ENCODE measurements around the gene COL23A1.

Gene COL23A1

DNA sequence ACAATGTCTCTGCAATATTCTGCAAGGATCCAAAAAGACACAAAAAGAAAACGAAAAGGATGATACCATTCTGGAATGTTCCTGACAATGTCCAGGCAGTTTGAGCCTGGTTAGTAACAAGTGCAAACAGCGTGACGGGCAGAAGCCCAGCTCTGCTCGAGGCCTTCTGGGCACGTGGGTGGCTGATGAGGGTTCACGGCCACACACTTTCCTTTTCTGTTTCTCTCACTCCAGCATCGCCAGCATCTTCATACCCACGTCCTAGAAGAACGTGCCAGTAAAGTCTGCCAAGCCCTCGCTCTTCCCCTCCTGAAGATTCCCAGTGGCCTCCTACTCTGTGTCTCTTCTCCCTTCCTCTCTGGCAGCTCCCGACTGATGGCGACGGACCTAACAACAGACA, 36.7 kb downstream of the COL23A1 start:
- DNase-seq, result no peak

GRCh38 chr5:178551468-178551867, 38.7 kb downstream of the COL23A1 start:
- no peak for DNase-seq

GRCh38 chr5:178551059-178551458, 39.1 kb downstream of the COL23A1 start:
- DNase-seq, result no peak

DNA sequence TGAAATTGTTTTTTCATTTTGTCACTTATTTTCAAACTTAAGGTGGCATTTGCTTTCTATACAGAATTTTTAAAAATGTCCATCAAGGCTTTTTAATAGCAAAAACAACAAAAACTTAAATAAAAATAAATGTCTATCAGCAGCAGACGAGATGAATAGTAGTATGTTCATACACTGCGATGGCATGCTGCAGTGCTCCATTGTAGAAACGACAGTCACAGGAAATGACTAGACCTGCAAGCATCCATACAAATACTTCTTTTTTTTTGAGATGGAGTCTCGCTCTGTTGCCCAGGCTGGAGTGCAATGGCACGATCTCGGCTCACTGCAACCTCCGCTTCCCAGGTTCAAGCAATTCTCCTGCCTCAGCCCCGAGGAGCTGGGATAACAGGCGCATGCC, 41.4 kb downstream of the COL23A1 start:
- no peak for DNase-seq

DNA sequence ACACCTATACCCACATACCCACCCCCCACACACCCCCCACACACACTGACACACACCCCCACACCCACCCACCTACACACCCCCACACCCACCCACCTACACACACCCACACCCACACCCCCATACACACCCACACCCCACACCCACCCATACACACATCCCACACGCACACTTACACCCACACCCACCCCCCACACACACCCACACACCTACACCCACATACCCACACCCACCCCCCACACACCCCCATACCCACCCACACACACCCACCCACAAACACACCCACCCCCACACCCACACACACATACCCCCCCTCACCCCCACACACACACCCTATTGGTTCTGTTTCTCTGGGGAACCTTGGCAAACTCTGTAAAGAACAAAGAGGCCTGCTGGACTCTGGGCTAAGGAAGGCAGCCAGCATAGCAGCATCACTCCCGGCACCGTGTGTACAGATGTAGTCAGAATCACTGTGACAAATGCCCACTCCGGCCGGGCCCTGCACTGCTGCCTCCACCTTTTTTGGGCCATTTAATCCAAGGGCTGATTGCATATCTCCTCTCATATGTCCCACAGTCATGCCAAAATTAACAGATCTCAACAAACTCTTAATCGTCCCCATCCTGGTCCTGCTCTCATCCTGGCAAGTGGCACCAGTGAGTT, 42.3 kb downstream of the COL23A1 start:
- DNase-seq, result no peak

- no peak for DNase-seq
Observed at GRCh38 chr5:178547052-178547666, 43.0 kb downstream of the COL23A1 start.

DNA sequence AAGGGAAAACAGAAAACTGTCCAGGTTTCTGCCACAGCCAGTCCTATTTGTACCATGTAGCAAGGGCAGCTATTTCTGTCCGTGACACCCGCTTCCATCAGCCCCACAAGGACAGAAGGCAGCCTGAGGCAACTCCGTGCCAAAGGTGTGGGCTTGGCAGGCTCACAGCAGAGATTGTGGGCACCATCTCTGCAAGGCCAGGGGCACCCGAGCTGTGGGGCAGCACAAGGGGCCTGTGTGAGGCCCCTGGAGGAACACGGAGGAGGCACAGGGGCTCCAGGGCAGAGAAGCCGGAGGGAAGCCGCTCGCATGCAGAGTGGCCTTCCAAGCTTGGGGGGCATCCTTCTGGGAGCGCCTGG, 43.5 kb downstream of the COL23A1 start:
- no peak for DNase-seq

DNA sequence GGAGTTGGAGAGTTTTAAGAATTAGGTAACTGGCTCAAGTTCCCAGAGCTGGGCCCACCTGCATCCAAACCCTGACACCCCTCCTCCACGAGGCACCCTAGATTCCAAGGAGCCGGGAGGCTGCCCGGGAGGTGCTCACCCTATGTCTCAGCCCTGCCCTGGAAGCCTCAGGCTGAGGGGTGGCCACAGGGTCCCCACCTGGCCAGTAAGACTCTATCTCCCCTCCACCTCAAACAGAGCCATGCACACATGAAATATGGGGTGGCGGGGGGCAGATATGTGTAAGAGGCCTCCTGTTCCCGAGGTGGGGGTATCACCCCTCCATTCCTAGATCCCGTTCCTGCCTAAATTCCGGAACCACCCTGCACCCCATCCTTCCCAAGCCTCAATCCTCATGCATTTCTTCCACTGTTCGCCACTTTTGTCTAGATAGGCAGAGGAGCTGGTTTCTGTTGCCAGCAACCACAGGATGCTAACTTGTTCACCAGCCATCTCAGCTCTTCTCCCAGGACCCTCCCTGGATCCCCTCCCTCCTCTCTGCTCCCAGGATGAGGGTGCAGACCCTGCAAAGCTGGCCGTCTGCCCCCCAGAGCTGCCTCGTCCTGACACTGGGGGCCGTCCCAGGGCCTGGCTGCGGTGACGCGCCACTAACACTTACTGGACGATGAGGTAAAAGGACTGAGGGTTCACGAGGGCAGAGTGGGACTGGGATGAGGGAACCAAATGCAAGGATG, 44.1 kb downstream of the COL23A1 start:
- DNase-seq, result no peak

DNA sequence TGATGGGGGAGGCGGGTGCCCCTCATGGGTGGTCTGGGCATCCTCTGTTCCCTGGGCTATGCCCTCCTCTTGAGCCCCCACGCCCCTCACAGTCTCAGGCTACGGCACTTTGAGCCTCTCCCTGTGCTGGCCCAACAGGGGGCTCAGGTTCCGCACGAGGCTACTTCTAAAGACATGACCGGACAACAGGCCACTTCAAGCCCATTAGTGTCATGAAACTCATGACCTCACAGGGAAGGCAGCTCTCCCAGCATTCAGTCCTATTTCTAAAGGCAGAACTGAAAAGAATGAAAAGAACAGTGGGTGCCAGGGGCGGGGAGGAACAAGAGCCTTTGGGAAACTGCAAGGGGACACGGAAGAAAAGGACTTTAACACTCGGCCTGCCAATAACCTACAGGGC, 45.0 kb downstream of the COL23A1 start:
- no peak for DNase-seq

DNA sequence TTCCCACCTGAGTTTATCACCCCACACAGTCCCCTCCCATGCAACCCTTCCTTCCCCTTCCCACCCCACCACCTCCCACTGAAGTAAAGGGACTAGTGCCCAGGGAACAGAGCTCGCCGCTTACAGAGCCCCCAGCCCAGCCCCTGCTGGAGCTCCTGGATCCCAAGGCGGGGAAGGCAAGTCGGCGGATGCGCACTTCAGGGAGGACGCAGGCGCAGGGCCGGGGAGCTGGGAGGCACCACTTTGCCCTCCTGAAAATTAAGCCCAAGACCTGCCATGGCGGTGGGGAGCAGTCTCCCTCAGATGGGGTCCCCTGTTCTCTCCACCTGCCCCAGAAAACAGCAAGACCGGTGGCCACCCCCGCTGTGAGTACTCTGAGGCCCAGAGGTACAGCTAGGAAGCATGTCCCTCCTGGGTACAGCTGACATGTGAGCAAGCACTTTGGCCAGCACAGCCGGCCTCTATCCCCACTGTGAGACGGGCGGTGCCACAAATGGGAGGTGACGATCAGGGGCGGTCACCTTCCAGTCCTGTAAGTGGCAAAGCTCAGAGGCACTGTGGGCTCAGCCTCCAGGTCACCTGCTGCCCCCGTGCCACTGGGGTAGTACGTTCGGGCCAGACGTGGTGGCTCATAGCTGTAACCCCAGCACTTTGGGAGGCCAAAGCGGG, 45.9 kb downstream of the COL23A1 start:
- DNase-seq, result no peak

DNA sequence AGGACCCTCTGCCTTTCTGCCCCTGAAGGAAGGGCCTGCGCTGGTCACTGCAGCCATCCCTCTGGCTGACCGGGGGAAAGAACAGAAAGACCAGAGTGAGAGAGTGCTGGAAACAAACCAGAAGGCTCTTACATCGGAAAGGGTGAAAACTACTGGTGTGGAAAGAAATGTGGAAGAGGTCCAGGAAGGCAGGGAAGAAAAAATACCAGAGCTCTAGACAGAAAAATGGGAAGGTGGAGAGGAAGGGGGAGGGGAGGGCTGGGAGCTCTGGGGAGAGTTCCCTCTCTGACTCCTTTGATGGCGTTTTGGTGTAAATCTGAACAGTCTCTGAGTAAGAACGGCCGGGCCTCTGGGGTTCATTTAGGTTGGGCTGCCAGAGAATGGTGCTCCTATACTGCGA, 47.7 kb downstream of the COL23A1 start:
- DNase-seq, result no peak

DNA sequence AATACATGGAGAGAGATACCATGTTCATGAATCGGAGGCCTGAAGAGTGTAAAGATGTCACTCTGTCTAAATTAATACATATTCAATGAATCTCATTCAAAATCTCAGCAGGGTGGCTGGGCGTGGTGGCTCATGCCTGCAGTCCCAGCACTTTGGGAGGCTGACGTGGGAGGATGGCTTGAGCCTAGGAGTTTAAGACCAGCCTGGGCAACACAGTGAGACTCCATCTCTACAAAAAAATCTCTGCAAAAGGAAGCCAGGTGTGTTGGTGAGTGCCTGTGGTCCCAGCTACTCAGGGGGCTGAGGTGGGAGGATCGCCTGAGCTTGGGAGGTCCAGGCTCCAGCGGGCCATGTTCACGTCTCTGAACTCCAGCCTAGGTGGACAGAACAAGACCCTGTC, 49.7 kb downstream of the COL23A1 start:
- no peak for DNase-seq

DNA sequence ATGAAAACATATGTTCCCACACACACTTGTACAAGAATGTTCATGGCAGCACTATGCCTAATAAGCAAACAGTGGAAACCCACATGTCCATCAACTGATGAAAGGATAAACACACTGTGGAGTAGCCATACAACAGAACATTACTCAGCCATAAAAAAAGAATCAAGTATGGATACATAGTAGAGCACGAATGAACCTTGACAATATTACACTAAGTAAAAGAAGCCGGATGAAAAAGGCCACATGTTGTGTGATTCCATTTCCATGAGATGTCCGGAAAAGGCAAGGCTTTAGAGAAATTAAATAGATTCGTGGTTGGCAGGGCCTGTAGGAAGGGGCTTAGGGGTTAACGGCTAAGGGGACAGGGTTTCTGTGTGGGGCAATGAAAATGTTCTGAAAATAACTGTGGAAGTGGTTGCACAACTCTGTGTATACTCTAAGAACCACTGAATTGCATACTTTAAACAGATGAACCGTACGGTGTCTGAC, 51.4 kb downstream of the COL23A1 start:
- DNase-seq, result no peak

- no peak for DNase-seq
Observed at GRCh38 chr5:178537467-178538371, 52.5 kb downstream of the COL23A1 start.

GRCh38 chr5:178536541-178537466, 53.4 kb downstream of the COL23A1 start:
- no peak for DNase-seq

GRCh38 chr5:178535299-178536175, 54.7 kb downstream of the COL23A1 start:
- no peak for DNase-seq

DNA sequence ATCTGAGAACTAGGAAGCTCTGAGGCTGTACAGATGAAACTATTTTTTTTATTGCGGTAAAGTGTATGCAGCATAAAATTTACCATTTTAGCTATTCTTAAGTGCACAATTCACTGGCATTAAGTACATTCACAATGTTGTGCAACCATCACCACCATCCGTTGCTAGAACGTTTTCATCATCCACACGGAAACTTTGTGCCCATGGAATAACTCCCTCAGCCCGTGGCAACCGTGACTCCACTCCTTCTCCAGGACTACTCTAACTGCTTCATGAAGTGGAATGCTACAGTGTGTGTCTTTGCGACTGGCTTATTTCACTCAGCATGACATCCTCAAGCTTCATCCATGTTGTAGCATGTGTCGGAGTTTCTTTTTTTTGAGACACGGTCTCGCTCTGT, 57.1 kb downstream of the COL23A1 start:
- DNase-seq, result no peak

DNA sequence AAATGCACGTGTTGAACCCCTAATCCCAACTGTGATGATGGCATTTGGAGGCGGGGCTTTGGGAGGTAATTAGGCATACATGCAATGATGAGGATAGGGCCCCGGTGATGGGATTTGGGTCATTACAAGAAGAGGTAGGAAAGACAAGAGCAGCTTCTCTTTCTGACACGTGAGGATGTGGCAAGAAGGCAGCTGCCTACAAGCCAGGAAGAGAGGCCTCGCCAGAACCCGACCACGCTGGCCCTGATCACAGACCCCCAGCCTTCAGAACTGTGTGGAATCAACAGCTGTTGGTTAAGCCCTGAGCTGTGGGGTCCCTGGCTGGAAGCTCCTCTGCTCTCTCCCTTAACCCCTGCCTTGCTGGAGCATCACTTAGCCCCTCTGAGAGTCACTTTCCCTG, 57.5 kb downstream of the COL23A1 start:
- DNase-seq, result no peak

DNA sequence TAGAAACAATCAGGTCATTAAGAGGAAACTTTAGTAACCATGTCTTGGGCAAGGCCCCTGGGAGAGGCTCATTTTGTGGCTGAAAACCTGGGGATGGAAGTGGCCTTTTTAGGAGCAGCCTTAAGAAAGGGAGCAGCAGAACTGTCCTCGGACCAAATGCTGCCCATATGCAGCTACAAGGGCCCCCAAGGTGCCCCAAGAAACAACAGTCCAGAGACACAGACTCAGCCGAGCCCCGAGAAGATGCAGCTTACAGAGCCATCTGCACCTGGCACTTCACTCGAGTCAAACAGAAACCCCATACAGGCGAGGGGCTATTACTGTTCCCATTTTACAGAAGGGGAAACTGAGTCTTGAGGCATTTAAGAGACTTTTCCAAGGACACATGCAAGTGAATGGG, 58.0 kb downstream of the COL23A1 start:
- DNase-seq, result no peak

DNA sequence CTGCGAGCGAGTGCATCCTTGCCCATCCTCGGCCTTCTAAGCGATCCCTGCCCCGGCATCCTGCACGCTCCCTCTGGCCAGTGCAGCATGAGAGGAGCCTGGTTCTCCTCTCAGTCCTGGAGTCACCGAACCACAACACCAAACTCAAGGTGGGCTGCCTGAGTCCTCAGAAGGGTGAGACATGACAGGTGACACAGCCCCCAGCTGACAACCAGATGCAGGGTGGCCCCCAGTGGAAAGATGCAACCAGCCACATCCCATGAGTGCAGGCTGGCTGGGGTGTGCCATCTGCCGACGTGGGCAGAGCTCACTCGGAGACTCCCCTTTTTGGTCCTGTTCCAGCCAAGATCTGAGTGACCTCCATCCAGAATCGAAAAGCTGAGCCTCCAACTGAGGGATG, 58.4 kb downstream of the COL23A1 start:
- no peak for DNase-seq
